WTC11 (cell line): ENCODE measurements around the gene ZNF526. TPM values are rescaled to one million over a fixed set of nuclear protein-coding genes. Genes with fewer than 3 reads are reported as not detected.
A peak's percentile ranks its signal among the peaks of the same experiment; 100 is the strongest.

Experiments
- ATAC-seq: fragments of 200-7000 bp; cut with Tn5 transposase; 2 replicates; pipeline ENCODE4 v1.10.0; 2021; ENCODE audit warnings: mild to moderate bottlenecking, moderate library complexity
- CTCF ChIA-PET: fragments of 300-600 bp; sonication (Branson Sonifier 250); formaldehyde crosslinking; loops from one replicate; lab custom pipeline; 2021; ENCODE audit warnings: antibody characterized with exemption; lab: Charles Lee
- POLR2A ChIA-PET: fragments of 350-600 bp; sonication (Branson Sonifier 250); formaldehyde crosslinking; loops from one replicate; lab custom pipeline; 2021; ENCODE audit warnings: antibody characterized with exemption; lab: Charles Lee
- DNase-seq: peaks from one replicate; pipeline ENCODE4 v3.0.0; 2021; ENCODE audit warnings: low spot score
- H3K27ac Mint-ChIP-seq: 2 replicates; pipeline ENCODE4 v1.8.0; 2021; ENCODE audit warnings: mixed read lengths
- H3K27me3 Mint-ChIP-seq: 2 replicates; pipeline ENCODE4 v1.8.0; 2021; ENCODE audit warnings: low read depth, mild to moderate bottlenecking, moderate library complexity, mixed read lengths
- H3K36me3 Mint-ChIP-seq: 2 replicates; pipeline ENCODE4 v1.8.0; 2021; ENCODE audit warnings: mixed read lengths
- H3K4me1 Mint-ChIP-seq: 2 replicates; pipeline ENCODE4 v1.8.0; 2022; ENCODE audit warnings: mixed read lengths
- H3K4me3 Mint-ChIP-seq: 2 replicates; pipeline ENCODE4 v1.8.0; 2021; ENCODE audit warnings: mild to moderate bottlenecking, moderate library complexity, mixed read lengths
- H3K9me3 Mint-ChIP-seq: 2 replicates; pipeline ENCODE4 v1.8.0; 2021; ENCODE audit warnings: mixed read lengths
- AFF4 ChIP-seq: sonication (generic); formaldehyde crosslinking; IDR thresholded peaks from 2 replicates; pipeline ENCODE4 v1.8.1; 2023; ENCODE audit warnings: mild to moderate bottlenecking, missing genetic modification reagents, borderline replicate concordance
- ATF3 ChIP-seq: sonication (generic); formaldehyde crosslinking; conservative IDR thresholded peaks from 2 replicates; pipeline ENCODE4 v1.8.1; 2022; ENCODE audit warnings: mild to moderate bottlenecking, missing genetic modification reagents
- CREB1 ChIP-seq: sonication (generic); formaldehyde crosslinking; IDR thresholded peaks from 2 replicates; pipeline ENCODE4 v1.8.0; 2023; ENCODE audit warnings: mild to moderate bottlenecking, missing genetic modification reagents
- FOXJ3 ChIP-seq: sonication (generic); formaldehyde crosslinking; IDR thresholded peaks from 2 replicates; pipeline ENCODE4 v1.9.0; 2021; ENCODE audit warnings: missing genetic modification reagents, mild to moderate bottlenecking, borderline replicate concordance
- FOXK1 ChIP-seq: sonication (generic); formaldehyde crosslinking; IDR thresholded peaks from 2 replicates; pipeline ENCODE4 v1.8.0; 2022; ENCODE audit warnings: mild to moderate bottlenecking, moderate library complexity, missing genetic modification reagents
- FOXP1 ChIP-seq: sonication (generic); formaldehyde crosslinking; IDR thresholded peaks from 2 replicates; pipeline ENCODE4 v1.8.0; 2022; ENCODE audit warnings: missing genetic modification reagents, mild to moderate bottlenecking, moderate library complexity, borderline replicate concordance
- HMGXB4 ChIP-seq: sonication (generic); formaldehyde crosslinking; IDR thresholded peaks from 2 replicates; pipeline ENCODE4 v1.8.1; 2023; ENCODE audit warnings: mild to moderate bottlenecking, moderate library complexity, missing genetic modification reagents
- IRF2 ChIP-seq: sonication (generic); formaldehyde crosslinking; IDR thresholded peaks from 2 replicates; pipeline ENCODE4 v1.8.0; 2022; ENCODE audit warnings: low read depth, missing genetic modification reagents, borderline replicate concordance
- JUN ChIP-seq: sonication (generic); formaldehyde crosslinking; IDR thresholded peaks from 2 replicates; pipeline ENCODE4 v1.8.0; 2023; ENCODE audit warnings: mild to moderate bottlenecking, missing genetic modification reagents
- MXD4 ChIP-seq: fragments of 250-450 bp; sonication (Bioruptor Pico); IDR thresholded peaks from 2 replicates; pipeline ENCODE4 v1.8.0; 2021; ENCODE audit warnings: mild to moderate bottlenecking, moderate library complexity, borderline replicate concordance
- NR1H2 ChIP-seq: sonication (generic); formaldehyde crosslinking; IDR thresholded peaks from 2 replicates; pipeline ENCODE4 v1.9.0; 2021; ENCODE audit warnings: mild to moderate bottlenecking, moderate library complexity, missing genetic modification reagents
- NR2C2 ChIP-seq: sonication (generic); formaldehyde crosslinking; IDR thresholded peaks from 2 replicates; pipeline ENCODE4 v1.8.0; 2022; ENCODE audit warnings: mild to moderate bottlenecking, missing genetic modification reagents
- RORB ChIP-seq: fragments of 250-450 bp; sonication (Bioruptor Pico); IDR thresholded peaks from 2 replicates; pipeline ENCODE4 v1.9.0; 2021; ENCODE audit warnings: mild to moderate bottlenecking
- SP1 ChIP-seq: sonication (generic); formaldehyde crosslinking; conservative IDR thresholded peaks from 2 replicates; pipeline ENCODE4 v1.8.1; 2022; ENCODE audit warnings: missing genetic modification reagents
- total RNA-seq: library from RNA; stranded (reverse); gene quantifications from 3 replicates; pipeline ENCODE4 v1.2.3, GENCODE V29; 2021
- TF ChIP-seq, protein P1 (sequence below): sonication (generic); formaldehyde crosslinking; IDR thresholded peaks from 2 replicates; pipeline ENCODE4 v1.8.1; 2023; ENCODE audit warnings: mild to moderate bottlenecking, missing genetic modification reagents, moderate library complexity
- TF ChIP-seq, protein P2 (sequence below): sonication (generic); formaldehyde crosslinking; IDR thresholded peaks from 2 replicates; pipeline ENCODE4 v1.8.0; 2022; ENCODE audit warnings: missing genetic modification reagents
- TF ChIP-seq, protein P3 (sequence below): sonication (generic); formaldehyde crosslinking; IDR thresholded peaks from 2 replicates; pipeline ENCODE4 v1.8.1; 2022; ENCODE audit warnings: mild to moderate bottlenecking, moderate library complexity, missing genetic modification reagents
- TF ChIP-seq, protein P4 (sequence below): sonication (generic); formaldehyde crosslinking; IDR thresholded peaks from 2 replicates; pipeline ENCODE4 v1.8.0; 2023; ENCODE audit warnings: mild to moderate bottlenecking, missing genetic modification reagents

Gene ZNF526
- total RNA-seq, 1 experiment from 2014 or later = 18.3 TPM

- ChIA-PET POLR2A (interaction anchor here (1.1 kb wide), 1 partner anchor 30 kb away, joined by 3 read pairs; no protein-coding TSS in a partner anchor), CTCF (interaction anchor here (0.5 to 3.5 kb wide), 3 partner anchors 30 to 55 kb away, joined by 3 to 26 read pairs (median 3); no protein-coding TSS in a partner anchor)
- Mint-ChIP-seq H3K27ac (peak overlapping the region; percentile 70), H3K4me1 (peaks cover 44% of the 10 kb centered on the region), H3K4me3 (peak overlapping the region; percentile 14; the same call in 1 of the 2 replicates), H3K27me3 (no peaks in the 10 kb centered on the region), H3K36me3 (no peaks in the 10 kb centered on the region), H3K9me3 (no peaks in the 10 kb centered on the region)
- TF ChIP-seq FOXJ3 (CRISPR knock-in tag) = no peak
- DNase-seq = no peak
- no peak for ATAC-seq
Observed at GRCh38 chr19:42249769-42250168, 29.7 kb downstream of the ZNF526 start.

GRCh38 chr19:42250183-42250665 lies 30.1 kb downstream of the ZNF526 start:
- no peaks in the 10 kb centered on the region for H3K27me3 Mint-ChIP-seq
- CTCF ChIA-PET = interaction anchor here (0.5 to 3.5 kb wide), 5 partner anchors 30 to 118 kb away, joined by 3 to 26 read pairs (median 3); partner anchors contain the start of gene POU2F2
- ATAC-seq (no peak), DNase-seq (no peak)
- H3K4me3 Mint-ChIP-seq = no peak overlapping the region
- H3K36me3 Mint-ChIP-seq = no peaks in the 10 kb centered on the region
- H3K9me3 Mint-ChIP-seq = no peaks in the 10 kb centered on the region
- TF ChIP-seq AFF4 (CRISPR knock-in tag) (no peak), MXD4 (CRISPR knock-in tag) (no peak), FOXK1 (no peak), JUN (CRISPR knock-in tag) (no peak), SP1 (no peak), CREB1 (CRISPR knock-in tag) (no peak), HMGXB4 (CRISPR knock-in tag) (no peak), FOXP1 (CRISPR knock-in tag) (no peak), IRF2 (CRISPR knock-in tag) (no peak), NR1H2 (CRISPR knock-in tag) (no peak), NR2C2 (no peak), RORB (no peak), ATF3 (CRISPR knock-in tag) (no peak)
- TF ChIP-seq, protein P1, sequence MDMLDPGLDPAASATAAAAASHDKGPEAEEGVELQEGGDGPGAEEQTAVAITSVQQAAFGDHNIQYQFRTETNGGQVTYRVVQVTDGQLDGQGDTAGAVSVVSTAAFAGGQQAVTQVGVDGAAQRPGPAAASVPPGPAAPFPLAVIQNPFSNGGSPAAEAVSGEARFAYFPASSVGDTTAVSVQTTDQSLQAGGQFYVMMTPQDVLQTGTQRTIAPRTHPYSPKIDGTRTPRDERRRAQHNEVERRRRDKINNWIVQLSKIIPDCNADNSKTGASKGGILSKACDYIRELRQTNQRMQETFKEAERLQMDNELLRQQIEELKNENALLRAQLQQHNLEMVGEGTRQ (CRISPR knock-in tag) = no peak
- TF ChIP-seq, protein P2, sequence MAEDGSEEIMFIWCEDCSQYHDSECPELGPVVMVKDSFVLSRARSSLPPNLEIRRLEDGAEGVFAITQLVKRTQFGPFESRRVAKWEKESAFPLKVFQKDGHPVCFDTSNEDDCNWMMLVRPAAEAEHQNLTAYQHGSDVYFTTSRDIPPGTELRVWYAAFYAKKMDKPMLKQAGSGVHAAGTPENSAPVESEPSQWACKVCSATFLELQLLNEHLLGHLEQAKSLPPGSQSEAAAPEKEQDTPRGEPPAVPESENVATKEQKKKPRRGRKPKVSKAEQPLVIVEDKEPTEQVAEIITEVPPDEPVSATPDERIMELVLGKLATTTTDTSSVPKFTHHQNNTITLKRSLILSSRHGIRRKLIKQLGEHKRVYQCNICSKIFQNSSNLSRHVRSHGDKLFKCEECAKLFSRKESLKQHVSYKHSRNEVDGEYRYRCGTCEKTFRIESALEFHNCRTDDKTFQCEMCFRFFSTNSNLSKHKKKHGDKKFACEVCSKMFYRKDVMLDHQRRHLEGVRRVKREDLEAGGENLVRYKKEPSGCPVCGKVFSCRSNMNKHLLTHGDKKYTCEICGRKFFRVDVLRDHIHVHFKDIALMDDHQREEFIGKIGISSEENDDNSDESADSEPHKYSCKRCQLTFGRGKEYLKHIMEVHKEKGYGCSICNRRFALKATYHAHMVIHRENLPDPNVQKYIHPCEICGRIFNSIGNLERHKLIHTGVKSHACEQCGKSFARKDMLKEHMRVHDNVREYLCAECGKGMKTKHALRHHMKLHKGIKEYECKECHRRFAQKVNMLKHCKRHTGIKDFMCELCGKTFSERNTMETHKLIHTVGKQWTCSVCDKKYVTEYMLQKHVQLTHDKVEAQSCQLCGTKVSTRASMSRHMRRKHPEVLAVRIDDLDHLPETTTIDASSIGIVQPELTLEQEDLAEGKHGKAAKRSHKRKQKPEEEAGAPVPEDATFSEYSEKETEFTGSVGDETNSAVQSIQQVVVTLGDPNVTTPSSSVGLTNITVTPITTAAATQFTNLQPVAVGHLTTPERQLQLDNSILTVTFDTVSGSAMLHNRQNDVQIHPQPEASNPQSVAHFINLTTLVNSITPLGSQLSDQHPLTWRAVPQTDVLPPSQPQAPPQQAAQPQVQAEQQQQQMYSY (CRISPR knock-in tag) = no peak
- TF ChIP-seq, protein P3, sequence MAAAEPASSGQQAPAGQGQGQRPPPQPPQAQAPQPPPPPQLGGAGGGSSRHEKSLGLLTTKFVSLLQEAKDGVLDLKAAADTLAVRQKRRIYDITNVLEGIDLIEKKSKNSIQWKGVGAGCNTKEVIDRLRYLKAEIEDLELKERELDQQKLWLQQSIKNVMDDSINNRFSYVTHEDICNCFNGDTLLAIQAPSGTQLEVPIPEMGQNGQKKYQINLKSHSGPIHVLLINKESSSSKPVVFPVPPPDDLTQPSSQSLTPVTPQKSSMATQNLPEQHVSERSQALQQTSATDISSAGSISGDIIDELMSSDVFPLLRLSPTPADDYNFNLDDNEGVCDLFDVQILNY = no peak
- TF ChIP-seq, protein P4, sequence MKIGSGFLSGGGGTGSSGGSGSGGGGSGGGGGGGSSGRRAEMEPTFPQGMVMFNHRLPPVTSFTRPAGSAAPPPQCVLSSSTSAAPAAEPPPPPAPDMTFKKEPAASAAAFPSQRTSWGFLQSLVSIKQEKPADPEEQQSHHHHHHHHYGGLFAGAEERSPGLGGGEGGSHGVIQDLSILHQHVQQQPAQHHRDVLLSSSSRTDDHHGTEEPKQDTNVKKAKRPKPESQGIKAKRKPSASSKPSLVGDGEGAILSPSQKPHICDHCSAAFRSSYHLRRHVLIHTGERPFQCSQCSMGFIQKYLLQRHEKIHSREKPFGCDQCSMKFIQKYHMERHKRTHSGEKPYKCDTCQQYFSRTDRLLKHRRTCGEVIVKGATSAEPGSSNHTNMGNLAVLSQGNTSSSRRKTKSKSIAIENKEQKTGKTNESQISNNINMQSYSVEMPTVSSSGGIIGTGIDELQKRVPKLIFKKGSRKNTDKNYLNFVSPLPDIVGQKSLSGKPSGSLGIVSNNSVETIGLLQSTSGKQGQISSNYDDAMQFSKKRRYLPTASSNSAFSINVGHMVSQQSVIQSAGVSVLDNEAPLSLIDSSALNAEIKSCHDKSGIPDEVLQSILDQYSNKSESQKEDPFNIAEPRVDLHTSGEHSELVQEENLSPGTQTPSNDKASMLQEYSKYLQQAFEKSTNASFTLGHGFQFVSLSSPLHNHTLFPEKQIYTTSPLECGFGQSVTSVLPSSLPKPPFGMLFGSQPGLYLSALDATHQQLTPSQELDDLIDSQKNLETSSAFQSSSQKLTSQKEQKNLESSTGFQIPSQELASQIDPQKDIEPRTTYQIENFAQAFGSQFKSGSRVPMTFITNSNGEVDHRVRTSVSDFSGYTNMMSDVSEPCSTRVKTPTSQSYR = no peak
- peaks cover 39% of the 10 kb centered on the region for H3K4me1 Mint-ChIP-seq
- POLR2A ChIA-PET = interaction anchor here (0.6 to 1.1 kb wide), 2 partner anchors 29 to 58 kb away, joined by 3 to 5 read pairs; no protein-coding TSS in a partner anchor
- peak overlapping the region; percentile 70; the same call in 1 of the 2 replicates for H3K27ac Mint-ChIP-seq
